ENCODE measurements around the gene POGK. TPM values are rescaled to one million over a fixed set of nuclear protein-coding genes. Genes with fewer than 3 reads are reported as not detected.

POGK gene
- total and polyA plus RNA-seq, 2 experiments from 2014 or later: 10.9 to 31.4 TPM

GRCh38 chr1:166843769-166844596 is 4.7 kb downstream of the POGK start:
- Histone ChIP-seq H3K9me2 (ENCODE audit: insufficient read depth) (no peaks in the 10 kb centered on the region), H3K27me3 (ENCODE audit: insufficient read depth) (no peaks in the 10 kb centered on the region), H3F3A (replicated peaks; ENCODE audit: low read depth) (0 out of 2 replicates have a peak, but pooled peaks cover under 1% of the 10 kb centered on the region), H3K4me1 (ENCODE audit: insufficient read depth) (peaks cover 9% of the 10 kb centered on the region), H3K27ac (ENCODE audit: low read depth) (no peak overlapping the region), H2AFZ (no peak overlapping the region), H3K4me3 (no peak overlapping the region), H3K36me3 (ENCODE audit: insufficient read depth) (peaks cover 63% of the 10 kb centered on the region), H3K4me2 (no peak overlapping the region), H4K20me1 (replicated peaks; ENCODE audit: insufficient read depth) (peaks cover 22% of the 10 kb centered on the region), H3K79me2 (replicated peaks; ENCODE audit: insufficient read depth) (peaks cover 72% of the 10 kb centered on the region)
- DNase-seq (ENCODE audit: low spot score): no peak
- H3K36me3 Mint-ChIP-seq (ENCODE audit: low read depth): peaks cover 90% of the 10 kb centered on the region
- H3K27ac Mint-ChIP-seq: no peak overlapping the region
- peaks cover 11% of the 10 kb centered on the region for H3K27me3 Mint-ChIP-seq (ENCODE audit: insufficient read depth, low read depth, poor library complexity)
- no peak for TF ChIP-seq CTCF (conservative IDR thresholded peaks at IDR 0.05; ENCODE audit: low read depth in 2 of 2)
- TF ChIP-seq EZH2 (IDR thresholded peaks at IDR 0.05; ENCODE audit: low read depth, unreplicated experiment): no peak
- TF ChIP-seq CREB1 (CRISPR knock-in tag; IDR thresholded peaks at IDR 0.05; ENCODE audit: low read depth): no peak
- TF ChIP-seq JUNB (IDR thresholded peaks at IDR 0.05; ENCODE audit: unreplicated experiment): no peak
- TF ChIP-seq STAT1 (IDR thresholded peaks at IDR 0.05; ENCODE audit: unreplicated experiment): no peak
- no peak for TF ChIP-seq ETS1 (IDR thresholded peaks at IDR 0.05)
- TF ChIP-seq ZNF462 (CRISPR knock-in tag; IDR thresholded peaks at IDR 0.05): no peak
- TF ChIP-seq POLR2AphosphoS5 (IDR thresholded peaks at IDR 0.05; ENCODE audit: low read depth): no peak
- TF ChIP-seq EZH2phosphoT487 (IDR thresholded peaks at IDR 0.05; ENCODE audit: unreplicated experiment): no peak
- no peak for TF ChIP-seq NANOG (IDR thresholded peaks at IDR 0.05; ENCODE audit: borderline replicate concordance)
- no peak for TF ChIP-seq REST (IDR thresholded peaks at IDR 0.05; ENCODE audit: unreplicated experiment)
- ATAC-seq: no peak
- no peaks in the 10 kb centered on the region for H3K9me3 Mint-ChIP-seq
- H3K4me1 Mint-ChIP-seq: peaks cover 16% of the 10 kb centered on the region
- no peak overlapping the region for H3K4me3 Mint-ChIP-seq
